Stimulated activated naive CD4-positive, alpha-beta T cell (primary cell): ENCODE measurements around the gene DIAPH3.
A peak's percentile ranks its signal among the peaks of the same experiment; 100 is the strongest.

Experiments used
- DNase-seq, 6 experiments: peaks; one replicate each; lab custom pipeline; 2025; lab: John Stamatoyannopoulos, UW

Gene DIAPH3

DNA sequence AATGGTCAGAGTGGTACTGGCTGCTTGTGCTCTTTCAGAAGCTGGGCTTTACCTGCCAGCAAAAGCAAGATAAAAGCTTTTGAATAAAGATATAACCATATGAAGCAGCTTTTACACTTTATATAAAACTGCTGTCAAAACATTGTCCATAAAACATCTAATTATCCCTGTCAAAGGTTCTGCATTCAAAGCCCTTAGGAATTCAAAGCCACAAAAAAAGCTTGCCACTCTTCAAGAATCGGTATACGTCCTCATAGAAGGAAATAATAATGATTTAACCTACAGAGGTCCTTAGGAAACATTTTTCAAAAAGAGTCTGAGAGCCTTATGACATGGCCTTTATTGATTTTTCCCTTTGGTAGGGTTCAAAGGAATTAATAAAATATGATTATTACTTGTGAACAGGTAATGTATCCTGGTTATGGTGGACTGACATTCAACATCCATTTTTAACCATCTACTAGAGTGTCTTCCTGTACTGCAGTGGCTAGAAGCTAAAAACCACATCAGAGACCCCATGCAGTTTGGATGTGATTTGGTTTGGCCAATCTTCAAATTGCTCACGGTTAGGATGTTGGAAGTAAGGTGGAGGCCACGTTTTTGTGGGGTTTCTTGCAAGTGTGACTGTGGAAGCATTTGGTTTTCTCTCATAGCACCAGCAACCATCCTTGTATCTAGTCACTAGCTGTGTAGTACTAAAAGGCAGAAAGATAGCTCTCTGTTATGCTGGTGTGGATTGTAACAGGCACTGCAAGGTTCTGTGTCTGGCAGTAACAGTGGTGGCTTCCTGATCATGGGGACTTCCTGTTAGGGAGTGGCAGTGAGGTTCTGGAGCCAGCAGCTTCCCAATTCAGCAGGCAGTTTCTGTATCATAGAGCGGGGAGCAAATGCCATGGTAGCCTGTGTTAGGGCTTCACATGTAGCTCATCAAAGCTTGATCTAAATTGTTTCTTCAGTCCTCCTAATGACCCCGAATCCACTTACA is 441.5 kb downstream of the DIAPH3 start:
- peak in 1 of 6 experiments; percentile 5 for DNase-seq

DNA sequence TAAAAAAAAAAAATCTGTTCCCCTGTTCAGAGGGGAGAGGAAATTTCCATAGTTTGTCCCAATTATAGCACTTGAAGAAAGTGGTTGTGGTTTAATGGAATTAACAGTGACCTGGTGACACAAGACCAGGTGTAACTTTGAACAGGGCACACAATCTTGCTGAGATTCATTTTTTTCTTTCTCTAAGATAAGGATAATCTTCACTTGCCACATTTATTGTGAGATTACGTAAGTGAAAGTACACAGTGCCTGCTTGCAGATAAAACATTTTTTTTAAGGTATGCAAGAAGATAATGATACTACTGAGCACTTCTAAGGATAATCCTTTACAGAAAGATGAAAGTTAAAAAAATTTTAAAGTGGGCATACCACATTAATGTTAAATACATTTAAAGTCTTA is 448.1 kb downstream of the DIAPH3 start:
- no peak for DNase-seq

DNA sequence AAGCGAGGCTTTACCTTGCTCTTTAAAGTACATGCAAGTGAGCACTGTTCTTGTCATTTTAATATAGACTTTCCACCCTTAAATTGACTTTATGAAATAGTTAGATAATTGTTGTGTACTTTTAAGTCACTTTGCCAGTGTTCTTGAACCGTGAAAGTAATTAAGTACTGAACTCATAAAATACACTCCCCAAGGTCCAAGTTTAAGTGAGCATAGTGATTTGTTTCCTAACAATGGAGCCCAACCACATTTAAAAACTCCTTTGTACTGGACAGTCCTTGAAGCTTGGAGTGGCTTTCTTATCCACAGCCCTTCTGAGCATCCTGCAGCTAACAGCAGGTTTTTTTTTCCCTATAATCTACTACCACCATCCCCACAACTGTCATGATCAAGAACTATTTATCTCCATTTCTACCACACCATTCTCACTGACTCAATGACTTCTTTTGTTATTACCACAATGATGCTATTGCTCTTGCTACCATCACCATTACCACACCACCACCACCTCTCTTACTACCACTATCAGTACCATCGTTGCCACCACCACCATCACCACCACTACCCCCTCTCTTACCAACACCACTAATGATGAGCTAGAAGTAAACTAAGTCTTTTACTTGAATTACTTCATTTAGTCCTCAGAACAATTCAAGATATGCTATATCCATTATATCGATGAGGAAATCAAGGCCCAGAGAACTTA is 452.6 kb downstream of the DIAPH3 start:
- DNase-seq, result no peak

DNA sequence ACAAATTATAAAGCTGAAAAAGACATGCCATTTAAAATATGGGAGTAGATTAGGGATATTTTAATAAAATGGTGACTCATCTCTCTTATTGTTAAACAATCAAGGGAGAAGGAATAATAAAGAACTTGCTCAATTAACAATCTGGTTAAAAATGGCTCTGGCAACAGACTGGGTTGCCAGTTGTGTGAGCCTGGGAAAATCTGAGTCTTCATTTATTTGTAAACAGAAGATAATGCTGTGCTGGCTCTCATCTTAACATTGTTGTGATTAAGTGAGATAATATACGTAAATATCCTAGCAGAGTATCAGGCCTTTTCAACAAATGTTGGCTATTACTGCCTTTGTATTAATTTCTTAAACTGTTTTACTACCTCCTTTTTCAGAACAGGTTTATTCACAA is 453.3 kb downstream of the DIAPH3 start:
- no peak for DNase-seq

DNA sequence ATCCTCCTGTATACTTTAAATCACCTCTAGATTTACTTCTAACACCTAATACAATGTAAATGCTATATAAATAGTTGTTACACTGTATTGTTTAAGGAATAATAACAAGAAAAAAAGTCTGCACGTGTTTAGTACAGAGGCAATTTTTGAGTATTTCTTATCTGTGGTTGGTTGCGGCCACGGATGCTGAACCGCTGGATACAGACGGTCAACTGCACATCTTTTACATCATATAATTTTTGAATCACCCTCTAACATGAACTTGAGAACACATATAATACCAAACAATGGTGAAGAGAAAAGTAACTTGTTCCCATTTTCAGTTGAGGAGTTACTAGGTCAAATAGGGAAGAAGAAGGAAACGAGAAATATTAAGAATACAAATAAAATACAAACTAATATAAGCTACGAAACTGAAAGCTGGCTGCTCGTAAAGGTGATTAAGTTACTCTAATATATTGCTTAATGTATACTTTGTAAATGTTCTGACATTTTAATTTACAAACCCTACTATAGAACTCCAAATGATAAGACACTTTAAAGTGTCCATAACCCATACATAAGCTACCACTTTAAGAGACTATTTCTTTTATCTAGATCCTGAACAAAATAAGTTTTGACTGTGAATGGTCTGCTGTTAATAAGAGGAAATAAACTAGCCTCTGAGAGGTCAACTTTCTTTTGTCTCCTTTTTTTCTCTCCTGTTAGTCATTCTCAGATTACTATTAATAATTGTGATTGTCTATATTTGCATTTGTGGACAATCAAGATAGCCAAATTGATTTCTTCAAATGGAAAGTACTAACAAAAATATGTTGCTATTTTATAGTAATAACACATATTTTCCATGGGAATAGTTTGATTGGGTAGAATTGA is 457.4 kb downstream of the DIAPH3 start:
- no peak for DNase-seq

DNA sequence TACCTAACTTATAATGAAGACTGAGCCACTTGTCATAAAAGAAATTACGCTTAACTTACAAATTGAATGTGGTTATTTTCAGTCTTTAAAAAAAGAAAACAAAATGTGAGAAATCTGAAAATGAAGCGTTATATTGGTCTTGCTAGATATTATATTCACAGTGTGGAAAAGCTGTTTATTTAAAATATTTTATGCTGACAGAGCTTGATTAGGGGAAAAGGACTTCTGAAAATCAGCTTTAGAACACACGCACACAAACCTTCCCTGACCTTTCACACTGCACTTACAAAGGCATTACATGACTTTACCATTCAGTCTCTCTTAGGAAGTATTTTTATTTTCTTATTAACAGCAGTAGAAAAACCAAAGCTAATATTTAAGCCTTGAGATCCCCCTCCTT is 461.5 kb downstream of the DIAPH3 start:
- DNase-seq, result no peak

DNA sequence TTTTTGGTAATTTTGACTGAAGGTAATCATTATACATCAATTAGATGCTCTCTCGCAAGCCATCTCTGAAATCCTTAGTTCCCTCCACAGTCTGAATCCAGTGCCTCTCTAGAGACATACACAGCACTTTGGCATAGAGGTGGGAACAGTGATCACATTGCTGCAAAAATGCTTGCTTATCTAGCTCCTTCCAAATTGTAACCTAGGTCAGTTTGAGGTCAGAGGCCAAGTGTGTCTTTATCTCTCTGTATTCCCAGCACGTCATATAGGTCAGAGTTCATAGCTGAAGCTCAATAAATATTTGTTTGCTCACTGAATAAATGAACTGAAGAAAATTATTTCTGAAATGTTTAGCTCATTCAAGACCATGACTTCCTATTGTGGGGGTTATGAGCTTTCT is 462.5 kb downstream of the DIAPH3 start:
- DNase-seq, result no peak

DNA sequence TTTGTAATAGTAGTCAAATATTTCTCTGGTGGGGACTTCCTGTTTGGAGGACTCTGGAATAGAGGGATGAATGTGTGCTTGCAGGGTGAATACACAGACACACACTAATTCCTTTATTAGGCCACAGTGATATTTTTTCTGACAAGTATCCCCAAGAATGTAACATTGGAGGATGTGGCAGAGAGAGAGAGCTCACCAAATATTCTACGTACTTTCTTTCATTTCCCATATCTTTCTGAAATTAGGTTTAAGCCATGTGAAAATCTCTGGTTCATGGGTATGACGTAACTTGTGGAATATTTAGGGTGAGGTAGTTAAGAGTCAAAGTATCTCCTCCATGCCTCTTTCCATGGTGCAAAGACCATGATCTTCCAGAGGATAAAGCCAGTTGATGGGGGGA is 463.4 kb downstream of the DIAPH3 start:
- DNase-seq, result no peak

DNA sequence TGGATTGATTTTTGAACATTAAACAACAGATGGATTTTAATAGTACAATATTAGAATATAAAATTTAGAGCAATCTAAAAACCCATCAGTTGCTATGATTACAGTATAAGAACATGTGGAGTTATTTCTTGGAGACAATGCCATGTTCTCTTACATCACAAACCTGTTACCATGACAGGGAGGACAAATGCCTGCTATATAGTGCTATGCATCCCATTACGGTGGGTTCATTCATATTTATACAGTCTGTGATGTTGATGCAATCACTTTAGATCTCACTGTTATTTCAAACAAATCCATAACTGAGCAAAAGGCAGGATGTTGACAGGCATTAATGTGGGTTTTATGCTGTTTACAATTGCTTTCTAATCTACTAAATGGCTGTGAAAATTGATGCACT is 467.5 kb downstream of the DIAPH3 start:
- DNase-seq, result no peak

DNA sequence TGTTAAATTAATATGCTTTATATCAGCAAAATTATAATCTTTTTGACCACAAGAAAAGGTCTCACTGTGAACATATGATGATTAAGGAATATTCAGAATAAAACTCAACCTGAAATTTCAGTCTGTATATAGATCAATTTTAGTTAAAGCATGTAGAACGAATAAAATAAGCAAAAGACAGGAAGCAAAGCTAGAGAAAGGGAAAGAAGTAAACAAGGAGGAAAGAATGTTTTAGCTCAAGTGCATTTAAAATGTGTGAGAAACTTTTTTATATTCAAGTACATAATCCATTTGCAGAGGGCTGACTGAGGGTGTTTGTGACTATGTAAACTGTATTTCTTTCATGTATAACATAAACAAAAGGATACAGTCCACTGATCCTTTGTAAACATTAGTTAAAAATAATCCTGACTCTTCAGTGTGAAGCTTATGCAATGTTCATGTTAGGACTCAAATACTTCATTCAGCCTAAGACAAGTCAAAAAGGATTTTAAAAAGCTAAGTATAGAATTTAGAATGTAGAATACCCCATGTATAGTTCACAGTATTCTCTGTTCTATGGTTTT is 472.1 kb downstream of the DIAPH3 start:
- no peak for DNase-seq

DNA sequence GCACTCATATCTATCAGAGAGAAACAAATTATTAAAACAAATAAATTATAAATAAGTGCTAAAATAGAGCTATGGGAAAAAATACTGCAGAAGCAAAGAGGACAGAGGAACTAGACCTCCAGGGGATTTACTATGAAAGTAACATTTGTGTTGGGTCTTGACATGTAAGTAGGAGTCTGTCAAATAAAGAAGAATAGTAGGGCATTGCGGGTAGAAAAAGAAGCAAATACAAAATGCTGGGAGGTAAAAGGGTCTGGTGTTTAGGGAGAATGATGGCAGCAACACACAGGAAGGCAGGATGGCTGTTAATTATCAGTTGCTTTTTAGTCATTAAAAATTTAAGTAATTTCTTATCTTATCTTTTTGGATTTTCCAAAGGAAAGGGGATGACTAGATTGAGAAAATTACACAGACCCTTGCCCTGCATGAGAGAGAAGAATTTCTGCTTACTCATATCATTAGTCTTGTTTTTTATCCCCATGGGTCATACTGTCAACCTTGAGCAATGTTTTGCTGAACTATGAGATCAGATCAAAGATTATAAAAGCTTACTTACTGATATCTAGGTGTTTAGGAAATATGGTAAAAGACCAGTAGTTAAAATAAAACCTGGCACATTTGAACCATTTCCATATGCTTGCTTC is 472.7 kb downstream of the DIAPH3 start:
- DNase-seq, result no peak

DNA sequence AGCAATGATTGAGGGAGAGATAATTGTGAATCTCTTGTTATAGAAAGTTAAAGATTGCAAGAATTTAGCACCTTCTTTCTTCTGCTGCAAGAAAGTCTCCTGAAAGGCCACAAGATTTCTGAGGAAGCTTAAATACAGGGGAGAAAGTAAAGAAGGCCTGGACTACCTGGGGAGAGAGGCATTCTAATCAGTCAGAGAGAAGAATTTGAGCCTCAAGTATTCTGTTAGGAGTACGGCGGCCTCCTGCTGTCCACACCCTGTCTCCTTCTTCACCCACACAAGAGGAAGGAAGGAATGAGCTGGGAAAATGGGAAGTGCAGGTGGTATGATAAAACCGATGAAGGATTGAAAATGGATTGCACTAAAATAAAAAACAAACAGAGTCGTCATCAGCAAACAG is 474.7 kb downstream of the DIAPH3 start:
- no peak for DNase-seq

DNA sequence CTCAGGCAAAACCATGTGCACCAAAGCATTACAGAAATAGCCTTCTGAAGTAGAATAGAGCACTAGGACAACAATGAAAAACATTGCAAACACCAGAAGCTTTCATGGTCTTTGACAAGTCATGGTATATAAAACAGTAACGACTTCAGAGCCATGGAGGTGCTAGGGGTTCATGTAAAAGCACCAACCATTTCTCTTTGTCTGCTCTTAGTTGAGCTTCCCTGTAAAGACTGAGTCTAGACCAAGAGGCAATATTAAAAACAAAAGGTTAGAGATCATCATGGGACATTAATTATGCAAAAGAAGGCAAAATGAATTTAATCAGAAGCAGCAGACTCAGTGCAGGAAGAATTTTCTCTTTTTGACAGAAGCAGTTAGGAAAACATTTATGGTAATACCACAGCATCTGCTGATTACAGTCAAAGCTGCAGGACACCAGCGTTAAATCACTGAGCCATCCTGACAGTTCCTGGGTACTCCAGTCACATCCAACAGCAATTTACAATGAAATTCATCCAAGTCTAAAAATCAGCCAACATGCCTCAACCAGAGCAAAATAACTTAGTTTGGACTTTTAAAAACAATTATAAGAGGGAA is 476.8 kb downstream of the DIAPH3 start:
- DNase-seq, result no peak

DNA sequence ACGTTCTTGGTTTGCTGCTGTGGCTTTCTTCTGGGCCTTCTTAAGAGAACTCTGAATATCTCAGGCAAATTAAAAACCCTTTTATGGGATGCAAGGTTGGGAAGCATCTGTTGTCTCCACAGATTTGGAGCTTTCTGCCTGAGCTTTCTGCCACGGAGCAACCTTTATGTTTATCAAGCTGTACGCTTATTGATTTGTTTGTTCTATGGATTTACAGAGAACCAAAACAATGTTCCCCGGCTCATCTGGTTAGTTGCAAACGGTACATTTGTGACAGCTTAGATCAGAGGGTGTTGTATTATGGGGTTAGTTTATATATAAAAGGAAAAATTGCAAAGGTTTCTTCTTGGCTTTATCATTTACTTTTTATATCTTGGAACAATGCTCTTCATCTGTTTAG is 479.6 kb downstream of the DIAPH3 start:
- DNase-seq, result no peak

DNA sequence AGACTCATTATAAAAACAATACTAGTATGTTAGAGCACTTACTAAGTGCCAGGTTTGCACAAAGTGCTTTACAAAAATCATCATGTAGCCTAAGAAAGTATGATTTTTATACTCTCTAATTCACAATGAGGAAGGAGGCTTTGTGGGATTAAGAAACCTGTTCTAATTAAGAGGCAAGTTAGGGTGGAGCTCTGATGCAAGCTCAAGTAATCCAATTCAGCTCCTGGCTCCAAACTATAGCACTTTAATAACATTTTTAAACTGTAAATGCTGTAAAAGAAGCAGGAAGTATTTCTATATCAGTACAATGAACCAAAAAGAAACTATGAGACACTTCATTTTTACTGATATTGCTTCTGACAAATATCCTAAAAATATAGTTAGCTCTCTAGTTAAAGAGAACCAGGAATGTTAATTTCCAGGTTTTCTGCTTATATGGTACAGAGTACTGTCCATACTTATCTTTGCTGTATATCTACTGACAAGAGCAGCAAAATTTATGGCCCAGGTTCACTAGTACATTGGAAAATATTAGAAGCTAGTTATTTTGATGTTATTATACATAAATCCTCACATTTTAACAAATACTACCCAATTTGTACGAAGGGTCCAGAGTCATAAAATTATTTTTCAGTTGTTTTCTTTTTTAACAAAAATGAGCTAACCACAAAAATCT is 482.0 kb downstream of the DIAPH3 start:
- DNase-seq, result no peak

DNA sequence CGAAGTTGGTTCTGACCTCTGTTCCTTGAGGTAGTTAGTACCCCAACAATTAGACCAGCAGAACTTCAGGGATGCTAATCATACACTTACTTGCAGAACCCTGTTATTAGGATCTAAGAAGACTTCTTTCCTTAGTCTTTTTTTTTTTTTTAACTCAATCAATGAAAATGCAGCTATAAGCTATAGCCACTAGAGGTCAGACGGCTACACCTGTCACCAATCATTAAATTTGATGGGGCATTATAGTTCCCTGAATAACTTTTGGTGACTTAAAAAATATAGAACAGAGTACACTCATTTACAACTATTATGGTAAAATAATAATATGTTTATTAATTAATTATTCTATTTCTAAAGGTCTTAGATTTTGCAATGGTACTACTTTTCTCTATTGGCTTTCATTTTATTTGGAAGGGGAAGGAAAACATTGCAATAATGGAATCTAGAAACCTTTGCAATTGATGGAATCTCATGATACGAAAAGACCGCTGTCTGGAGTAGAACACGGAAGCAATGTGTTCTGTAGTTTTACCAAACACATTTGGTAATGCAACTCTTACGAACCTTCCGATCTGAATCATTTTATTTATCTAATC is 483.2 kb downstream of the DIAPH3 start:
- DNase-seq, result peak in 2 of 6 experiments; percentile 7 to 8

DNA sequence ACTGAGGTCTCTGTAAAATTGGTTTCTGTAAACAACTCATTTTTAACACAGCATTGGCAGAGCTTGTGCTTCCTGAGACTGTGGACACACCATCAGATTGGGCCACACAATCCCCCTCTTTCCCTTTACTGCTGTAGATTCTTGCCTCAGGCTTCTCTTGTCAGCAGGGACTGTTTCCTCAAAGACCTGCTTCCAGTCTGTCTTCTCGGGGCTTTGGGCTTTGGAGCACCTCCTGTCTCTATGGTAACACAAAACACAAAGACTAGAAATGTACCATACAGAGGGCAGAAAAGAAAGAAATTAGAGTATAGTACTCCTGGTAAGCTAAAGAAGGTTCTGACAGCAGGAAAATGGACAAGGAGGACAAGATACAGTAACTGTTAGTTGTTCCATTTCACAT is 484.5 kb downstream of the DIAPH3 start:
- no peak for DNase-seq

DNA sequence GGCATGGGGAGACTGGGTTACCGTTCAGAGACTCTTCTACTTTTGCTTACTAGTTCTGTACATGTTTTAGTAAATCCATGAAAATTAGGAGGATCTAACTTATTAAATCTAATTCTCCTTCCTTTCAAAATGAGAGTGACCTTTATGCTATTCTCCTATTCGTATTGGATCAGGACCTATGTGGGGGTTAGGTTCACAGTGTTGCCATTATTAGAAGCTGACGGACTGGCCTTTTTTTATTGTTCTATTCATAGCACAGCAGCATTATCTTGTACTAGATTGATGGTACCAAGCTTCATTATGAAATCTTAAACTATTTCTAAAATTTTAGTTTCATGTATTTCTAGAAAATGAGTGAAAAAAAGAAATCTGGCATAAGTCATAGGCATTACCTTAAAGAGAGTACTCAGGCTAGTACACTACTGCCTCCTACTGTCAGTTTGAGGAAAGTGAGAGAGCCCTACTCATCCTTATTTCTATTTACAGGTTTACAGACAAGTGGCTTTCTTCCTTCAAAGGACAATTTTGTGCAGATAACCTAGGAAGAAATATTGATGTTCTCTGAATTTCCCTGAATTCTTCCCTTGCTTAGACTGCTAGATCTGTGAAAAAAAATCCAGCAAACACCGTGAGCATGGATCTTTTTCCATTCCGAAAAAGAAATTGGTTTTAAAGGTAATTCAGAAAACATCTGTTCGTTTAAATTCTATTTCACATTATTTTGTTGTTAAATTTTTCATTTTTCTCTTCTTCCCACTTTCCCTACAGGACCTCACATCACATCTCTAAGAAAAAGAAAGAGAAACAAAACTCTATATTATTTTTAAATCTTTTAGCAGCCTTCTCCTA is 485.5 kb downstream of the DIAPH3 start:
- peak in 2 of 6 experiments; percentile 8 to 12 for DNase-seq

DNA sequence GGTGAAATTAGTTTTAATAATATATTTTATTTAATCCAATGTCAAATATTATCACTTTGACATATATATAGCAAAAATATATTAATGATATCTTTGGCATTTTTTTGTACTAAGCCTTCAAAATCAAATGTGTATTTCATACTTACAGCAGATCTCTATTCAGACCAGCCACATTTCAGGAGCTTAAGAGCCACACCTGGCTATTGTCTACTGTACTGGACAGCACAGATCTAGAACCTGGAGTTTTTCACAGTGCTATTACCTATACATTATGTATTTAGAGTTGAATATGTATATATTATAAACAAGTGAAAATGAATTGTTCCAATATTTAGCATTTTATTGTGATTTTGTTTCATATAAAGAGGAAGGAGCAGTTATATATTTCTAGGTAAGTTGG is 486.3 kb downstream of the DIAPH3 start:
- DNase-seq, result no peak
